Right renal pelvis (tissue), 4 donors: ENCODE data around the gene TSC22D3. TPM values are rescaled to one million over a fixed set of nuclear protein-coding genes. Genes with fewer than 3 reads are reported as not detected.

Experiments used
- DNase-seq, 4 donors: peaks; one replicate each; pipeline ENCODE4 v3.0.0-alpha.2; 2013; ENCODE audit warnings: low read depth in 4 of 4, low spot score in 3 of 4, missing footprints in 1 of 4
- polyA plus RNA-seq, 4 donors: library from polyadenylated mRNA; unstranded; fragments of 120-200 nt; gene quantifications; one replicate each; pipeline ENCODE4 v1.2.1, GENCODE V29; 2013; ENCODE audit not compliant: insufficient read length in 4 of 4

The TSC22D3 gene
- polyA plus RNA-seq, 4 donors = 124 to 136 (median 130) TPM

DNA sequence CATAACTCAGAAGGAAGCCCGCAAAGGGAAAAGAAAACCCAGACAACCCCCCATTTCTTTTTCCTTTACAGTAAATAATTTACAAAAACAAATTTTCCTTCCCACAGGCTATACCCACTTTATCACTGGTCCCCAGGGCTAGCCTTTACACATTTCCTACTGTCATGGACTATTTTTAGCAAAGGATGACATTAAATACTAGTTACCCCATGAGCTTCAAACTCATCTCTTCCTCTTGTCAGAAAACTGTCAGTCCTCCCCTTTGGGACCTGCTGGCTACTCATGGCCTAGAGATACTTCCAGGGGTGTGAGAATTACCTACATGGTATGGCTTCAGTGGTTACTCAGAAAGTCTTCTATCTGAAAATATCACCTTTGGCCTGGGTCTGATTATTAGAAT, 11.9 kb downstream of the TSC22D3 start:
- no peak for DNase-seq

DNA sequence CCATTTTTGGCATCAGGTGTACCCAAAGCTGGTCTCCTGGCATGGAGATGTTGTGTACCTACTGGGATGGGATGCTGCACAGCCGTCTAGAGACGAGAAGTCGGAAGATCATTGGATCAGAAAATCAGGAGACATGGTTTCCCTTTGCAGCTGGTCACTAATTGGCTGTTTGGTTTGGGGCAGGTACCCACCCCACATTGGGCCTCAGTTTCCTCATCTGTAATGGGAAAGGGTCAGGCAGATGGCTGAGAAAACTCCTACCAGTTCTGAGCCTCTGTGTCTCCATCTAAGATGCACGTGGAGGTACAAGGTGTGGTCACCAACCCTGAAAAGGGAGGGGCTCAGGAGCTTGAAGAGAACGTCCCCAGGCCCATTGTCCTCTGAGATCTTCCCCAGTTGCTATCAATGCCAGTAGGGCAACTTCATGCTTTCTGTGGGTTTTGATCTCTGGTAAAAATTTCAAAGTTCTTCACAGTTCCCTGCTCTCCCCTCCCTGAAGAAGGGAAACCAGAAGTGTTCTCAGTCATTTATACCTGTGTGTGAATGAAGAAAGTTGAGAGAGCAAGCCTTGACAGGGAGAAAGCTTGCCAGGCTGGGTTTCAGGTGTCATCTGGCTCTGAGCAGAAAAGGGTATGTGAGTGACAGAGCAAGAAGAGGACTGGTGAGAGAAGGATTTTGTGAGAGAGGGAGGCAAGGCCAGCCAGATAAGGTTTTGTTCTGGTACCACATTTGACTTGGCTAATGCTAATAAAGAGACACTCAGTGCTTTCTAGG, 15.1 kb downstream of the TSC22D3 start:
- no peak for DNase-seq

DNA sequence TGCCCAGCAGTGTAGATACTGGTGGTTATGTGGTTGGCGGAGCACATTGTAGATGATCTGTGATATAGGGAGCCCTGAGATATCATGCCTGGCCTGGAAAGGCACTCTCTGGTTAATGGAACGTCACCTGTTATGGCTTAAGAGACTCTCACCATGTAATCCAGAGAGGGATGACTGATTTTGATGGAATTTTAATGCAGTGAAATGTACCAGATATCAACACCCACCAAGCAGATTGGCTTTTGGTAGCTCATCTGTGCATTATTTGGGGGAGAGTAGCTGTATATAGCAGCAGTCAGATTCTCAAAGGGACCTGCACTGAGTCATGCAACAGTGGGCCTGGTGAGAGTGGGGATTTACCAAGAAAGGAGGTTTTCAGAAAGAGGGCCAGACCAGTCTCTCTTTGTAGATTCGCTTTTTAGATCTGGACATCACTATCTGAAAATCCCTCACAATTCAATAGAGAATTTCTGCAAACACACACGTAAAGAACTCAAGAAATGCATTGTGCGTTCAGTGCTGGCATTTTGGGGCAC, 17.3 kb downstream of the TSC22D3 start:
- no peak for DNase-seq

DNA sequence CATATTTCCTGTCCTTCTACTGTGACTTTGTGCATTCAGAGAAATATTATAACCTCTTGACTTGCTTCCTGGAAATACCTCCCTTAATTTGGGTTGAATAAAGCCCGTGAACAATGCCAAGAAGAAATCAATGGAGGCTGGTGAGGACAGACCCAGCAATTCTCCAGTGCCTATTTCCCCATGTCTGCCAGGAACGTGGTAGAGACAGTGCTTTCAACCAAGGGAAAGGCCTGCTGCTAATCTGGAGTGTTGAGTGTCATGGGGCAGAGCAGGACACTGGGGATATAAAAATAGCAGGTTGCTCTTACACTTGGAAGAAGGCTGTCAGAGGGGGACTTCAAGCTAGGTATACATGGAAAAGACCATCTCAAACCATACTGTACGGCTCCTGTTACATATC, 19.9 kb downstream of the TSC22D3 start:
- DNase-seq = no peak

- DNase-seq = no peak
Measured at GRCh38 chrX:107753187-107753586, 22.4 kb downstream of the TSC22D3 start.

- DNase-seq = no peak
Measured at GRCh38 chrX:107752714-107753113, 22.9 kb downstream of the TSC22D3 start.

DNA sequence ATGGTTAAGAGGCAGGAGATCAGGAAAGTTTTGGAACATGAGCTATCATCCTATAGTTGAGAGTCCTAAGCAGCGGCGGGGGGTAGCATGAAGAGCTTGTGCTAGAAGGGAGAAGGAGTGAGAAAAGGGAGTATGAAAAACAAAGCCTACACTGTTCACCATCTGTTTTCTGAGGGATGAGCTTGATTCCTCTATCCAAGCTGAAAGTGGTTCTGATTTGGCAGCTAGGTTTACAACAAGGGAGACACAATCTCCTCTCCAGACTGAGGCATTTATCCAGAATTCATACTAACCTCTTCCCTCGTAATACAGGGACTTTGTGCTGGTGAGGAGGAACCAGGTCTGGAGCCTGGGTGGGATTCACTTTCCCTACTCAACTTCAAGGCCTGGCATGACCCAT, 23.5 kb downstream of the TSC22D3 start:
- DNase-seq = no peak

DNA sequence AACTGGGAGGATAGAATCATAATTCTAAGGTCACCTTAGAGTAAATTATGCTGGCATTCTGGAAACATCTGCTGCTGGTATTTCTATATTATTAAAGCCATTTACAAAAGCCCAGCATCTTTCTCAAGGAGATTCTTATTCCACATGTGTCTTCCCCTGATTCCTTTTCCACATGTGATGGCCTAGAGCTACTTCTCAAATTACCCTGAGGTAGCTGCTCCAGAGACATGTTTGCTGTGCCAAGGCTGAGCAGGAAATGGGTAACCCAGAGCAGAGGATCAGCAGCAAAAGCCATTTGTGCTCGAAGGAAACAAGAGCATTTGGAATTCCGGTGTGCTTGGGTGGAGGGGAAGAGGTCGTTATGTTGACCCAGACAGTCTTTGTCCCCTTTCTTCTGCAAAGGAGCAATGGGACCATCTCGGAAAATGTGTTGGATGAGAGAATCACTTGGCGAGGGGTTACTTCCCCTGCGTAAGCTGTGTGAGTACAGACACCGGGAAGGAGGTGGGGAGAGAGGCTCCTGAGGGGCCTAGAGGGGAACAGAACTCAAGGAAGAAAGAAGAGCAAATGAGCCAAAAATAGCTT, 24.6 kb downstream of the TSC22D3 start:
- DNase-seq = no peak

GRCh38 chrX:107750263-107750662, 25.3 kb downstream of the TSC22D3 start:
- no peak for DNase-seq

DNA sequence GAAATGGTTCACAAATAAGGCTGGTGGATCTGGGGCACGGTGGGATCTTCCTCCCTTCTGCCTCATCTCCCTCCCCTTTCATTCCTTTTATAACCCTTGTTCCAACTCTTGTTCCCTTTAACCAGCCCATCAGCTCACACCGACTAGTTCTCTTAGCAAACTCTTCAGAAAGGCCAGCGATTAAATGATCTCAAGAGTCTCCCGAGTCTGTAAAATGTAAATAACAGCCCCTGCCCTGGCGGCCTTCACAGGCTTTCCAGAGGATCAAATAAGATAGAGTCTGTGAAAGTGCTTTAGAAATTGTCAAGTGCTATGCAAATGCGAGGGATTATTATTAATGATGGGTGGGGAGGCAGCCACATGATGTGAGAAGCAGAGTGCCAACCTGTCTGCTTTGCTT, 27.1 kb downstream of the TSC22D3 start:
- DNase-seq = no peak

- DNase-seq = no peak
Measured at GRCh38 chrX:107747596-107748161, 27.9 kb downstream of the TSC22D3 start.

DNA sequence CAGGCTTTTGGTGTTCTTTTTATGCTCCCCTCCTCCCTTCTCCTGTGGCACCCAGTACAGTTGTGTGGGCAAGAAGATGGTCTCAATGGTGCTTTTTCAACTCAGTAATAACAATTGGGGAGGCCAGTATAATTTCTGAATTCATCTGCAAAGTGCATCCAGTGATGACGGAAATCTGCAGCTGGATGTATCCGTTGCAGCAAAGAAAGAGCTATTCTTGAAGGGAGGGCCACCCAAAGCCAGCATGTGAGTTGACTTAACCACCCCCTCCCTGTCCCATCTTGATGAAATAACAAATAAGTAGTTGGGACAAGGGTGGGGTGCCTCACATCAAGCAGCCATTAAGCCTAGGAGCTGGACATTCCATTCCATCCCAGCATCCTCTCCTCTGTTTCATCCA, 30.7 kb downstream of the TSC22D3 start:
- DNase-seq = no peak

DNA sequence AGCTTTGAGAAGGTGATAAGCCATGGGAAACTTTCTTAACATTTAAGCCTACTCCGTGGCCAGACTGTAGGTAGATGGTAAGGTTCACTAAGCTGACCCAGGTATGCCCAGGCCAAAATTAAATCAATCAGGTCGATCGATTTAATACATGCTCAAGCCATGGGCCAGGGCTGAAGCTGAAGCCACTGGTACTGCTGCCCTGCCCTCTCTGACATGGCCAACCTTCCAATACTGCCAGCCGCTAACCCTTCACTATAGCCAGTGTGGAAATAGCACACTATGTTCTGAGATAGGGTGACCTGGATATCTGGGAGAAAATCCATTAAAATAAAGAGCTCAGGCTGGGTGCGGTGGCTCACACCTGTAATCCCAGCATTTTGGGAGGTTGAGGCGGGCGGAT, 31.6 kb downstream of the TSC22D3 start:
- DNase-seq = no peak

GRCh38 chrX:107742700-107743191, 32.8 kb downstream of the TSC22D3 start:
- no peak for DNase-seq

DNA sequence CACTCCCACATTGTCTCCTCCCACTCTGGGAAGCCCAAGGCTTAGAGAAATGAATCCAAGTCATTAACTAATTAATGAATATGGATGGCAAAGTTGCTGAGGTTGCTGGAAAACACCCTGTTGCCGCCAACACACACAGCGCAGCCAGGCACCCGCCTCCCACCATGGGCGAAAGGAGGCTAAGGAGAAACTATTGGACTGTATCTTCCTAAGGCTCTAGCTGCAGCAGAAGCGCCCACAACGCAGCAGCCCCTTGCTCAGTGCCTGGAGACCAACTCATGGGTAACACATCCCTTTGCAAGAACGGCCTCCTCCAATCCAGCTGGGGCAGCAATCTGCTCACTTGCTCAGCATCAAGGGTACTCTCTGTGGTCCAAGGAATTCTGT, 34.2 kb downstream of the TSC22D3 start:
- DNase-seq = no peak

- no peak for DNase-seq
Measured at GRCh38 chrX:107739541-107739940, 36.0 kb downstream of the TSC22D3 start.

- no peak for DNase-seq
Measured at GRCh38 chrX:107738768-107739167, 36.8 kb downstream of the TSC22D3 start.

DNA sequence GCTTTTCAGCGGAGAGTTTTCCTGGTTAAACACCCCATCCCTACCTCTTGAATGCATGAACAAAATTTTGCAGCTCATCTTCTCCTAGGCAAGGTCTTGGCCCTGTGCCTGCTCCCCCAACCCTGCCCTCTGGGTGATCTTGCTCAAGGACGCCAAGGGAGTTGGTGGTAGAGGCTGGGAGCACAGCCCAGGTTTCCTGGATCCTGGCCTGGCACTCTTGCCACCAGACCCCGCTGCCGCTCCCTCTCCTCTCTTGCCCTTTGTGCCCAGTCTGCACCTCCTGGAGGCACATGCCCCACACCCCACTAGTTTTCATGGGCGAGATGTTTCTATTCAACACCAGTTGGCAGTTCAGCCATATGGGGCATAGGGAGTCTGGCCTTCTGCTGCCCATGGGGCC, 37.3 kb downstream of the TSC22D3 start:
- DNase-seq = no peak

DNA sequence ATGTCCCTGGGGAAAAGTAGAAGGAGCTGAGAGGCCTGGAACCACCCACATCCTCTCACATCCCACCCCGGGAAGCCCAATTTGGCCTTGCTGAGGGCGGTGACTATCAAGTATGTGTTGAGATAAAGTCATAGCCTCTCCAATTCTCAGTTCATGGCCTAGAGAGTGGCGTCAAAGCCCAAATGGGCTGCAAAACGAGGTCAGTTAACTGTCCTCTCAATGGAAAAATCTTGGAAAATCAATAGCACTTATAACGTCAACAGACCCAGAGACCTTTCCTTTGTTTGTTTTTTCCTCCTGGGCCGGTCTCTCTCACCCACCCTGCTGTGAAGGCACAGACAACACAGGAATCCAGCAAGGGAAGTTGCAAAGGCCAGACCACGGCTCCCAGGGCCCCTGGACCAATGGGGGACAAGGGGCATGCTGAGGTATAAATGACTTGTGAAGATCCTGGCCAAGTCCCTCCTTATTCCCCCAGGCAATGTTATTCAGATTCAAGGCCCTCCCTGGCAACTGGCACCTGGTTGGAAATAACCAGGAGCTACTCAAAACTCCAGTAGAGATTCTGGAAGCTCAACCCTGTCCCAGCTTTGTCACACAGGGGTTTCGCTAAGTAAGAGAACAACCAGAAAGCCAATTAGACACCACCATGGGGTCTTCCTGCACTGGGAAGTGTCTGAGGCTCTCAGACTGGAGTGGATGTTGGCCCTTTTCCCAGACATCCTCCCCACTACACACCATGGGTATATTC, 38.6 kb downstream of the TSC22D3 start:
- no peak for DNase-seq

- DNase-seq = no peak
Measured at GRCh38 chrX:107734646-107735045, 40.9 kb downstream of the TSC22D3 start.

GRCh38 chrX:107733686-107734085, 41.9 kb downstream of the TSC22D3 start:
- DNase-seq = no peak
